K562 (cell line): ENCODE data around the gene ZNF280C. TPM values are rescaled to one million over a fixed set of nuclear protein-coding genes. Genes with fewer than 3 reads are reported as not detected.

ENCODE experiments used
- ARNT ChIP-seq, 2 experiments: fragments of 450-650 bp; IDR thresholded peaks; 2 replicates each; pipeline ENCODE4 v1.6.1; 2016; ENCODE audit warnings: mild to moderate bottlenecking in 1 of 2
- BCLAF1 ChIP-seq, 2 experiments: fragments of 450-650 bp in 1 of 2; IDR thresholded peaks; 2 replicates each; pipeline ENCODE4 v1.6.1; 2011 to 2017; ENCODE audit warnings: low read depth in 2 of 2, antibody characterized with exemption in 1 of 2, borderline replicate concordance in 1 of 2, low read length in 1 of 2, mild to moderate bottlenecking in 1 of 2, mixed read lengths in 1 of 2; ENCODE audit not compliant: control insufficient read depth in 1 of 2
- CBX2 ChIP-seq: fragments of 200-600 bp; sonication (generic); IDR thresholded peaks from one replicate; pipeline ENCODE4 v1.6.1; 2012; ENCODE audit warnings: mild to moderate bottlenecking, low read length, inconsistent platforms; ENCODE audit not compliant: insufficient read depth, poor library complexity, severe bottlenecking
- DACH1 ChIP-seq: fragments of 450-650 bp; IDR thresholded peaks from 2 replicates; pipeline ENCODE4 v1.6.1; 2018; ENCODE audit not compliant: partially characterized antibody
- DEAF1 ChIP-seq: fragments of 450-650 bp; formaldehyde crosslinking; IDR thresholded peaks from 2 replicates; pipeline ENCODE4 v1.4.0; 2020; ENCODE audit warnings: mild to moderate bottlenecking, moderate library complexity
- E2F3 ChIP-seq: fragments of 250-450 bp; sonication (Bioruptor Pico); IDR thresholded peaks from 2 replicates; pipeline ENCODE4 v1.4.0; 2020; ENCODE audit warnings: mild to moderate bottlenecking
- MTA3 ChIP-seq: fragments of 450-650 bp; formaldehyde crosslinking; IDR thresholded peaks from 2 replicates; pipeline ENCODE4 v1.6.1; 2017; ENCODE audit warnings: mild to moderate bottlenecking, borderline replicate concordance
- MYC ChIP-seq, 2 experiments: fragments of 250-450 bp in 1 of 2; sonication (Bioruptor Pico) in 1 of 2; IDR thresholded peaks; 2 replicates each; pipeline versions ENCODE4 v1.5.1 to v1.6.1; 2012 to 2021; ENCODE audit warnings: low read depth in 2 of 2, borderline replicate concordance in 1 of 2, improper control_type of control experiment in 1 of 2, low read length in 1 of 2, mild to moderate bottlenecking in 1 of 2, moderate library complexity in 1 of 2
- POLR3A ChIP-seq: IDR thresholded peaks from 2 replicates; pipeline ENCODE4 v1.6.1; 2011; ENCODE audit warnings: borderline replicate concordance, mild to moderate bottlenecking, moderate library complexity; ENCODE audit not compliant: insufficient read length, insufficient read depth; ENCODE audit errors: extremely low read depth
- RAD51 ChIP-seq: fragments of 450-650 bp; IDR thresholded peaks from 2 replicates; pipeline ENCODE4 v1.7.1; 2016; ENCODE audit warnings: low read depth, mild to moderate bottlenecking, borderline replicate concordance
- SP2 ChIP-seq: IDR thresholded peaks from 2 replicates; pipeline ENCODE4 v1.6.1; 2011; ENCODE audit warnings: mild to moderate bottlenecking, low read depth, low read length, moderate library complexity; ENCODE audit not compliant: poor library complexity, severe bottlenecking; ENCODE audit errors: extremely low read depth
- STAT5B ChIP-seq: fragments of 250-450 bp; sonication (Bioruptor Pico); IDR thresholded peaks from 2 replicates; pipeline ENCODE4 v1.8.0; 2021; ENCODE audit warnings: mild to moderate bottlenecking, inconsistent platforms
- THRB ChIP-seq: fragments of 450-650 bp; formaldehyde crosslinking; conservative IDR thresholded peaks from 2 replicates; pipeline ENCODE4 v1.4.0; 2022; ENCODE audit warnings: mild to moderate bottlenecking, missing genetic modification characterization
- YBX1 ChIP-seq: fragments of 450-650 bp; IDR thresholded peaks from 2 replicates; pipeline ENCODE4 v1.7.1; 2016; ENCODE audit warnings: mild to moderate bottlenecking
- polyA plus RNA-seq, 8 experiments: library from polyadenylated mRNA; depleted of rRNA in 4 of 8; stranded (reverse) in 5 of 8; unstranded in 3 of 8; fragments of >200 nt; fragmentation: Nextera tagmentation in 2 of 8; fragmentation: Illumina TruSeq in 1 of 8; extraction: Ambion mirVana in 2 of 8; extraction: Trizol in 1 of 8; gene quantifications; 2 replicates each; pipeline versions ENCODE4 v1.2.1 to v1.2.3, GENCODE V29; 2011 to 2014; ENCODE audit warnings: inconsistent platforms in 1 of 8, missing spikeins in 1 of 8
- total RNA-seq, 7 experiments: library from RNA; depleted of rRNA in 6 of 7; stranded (reverse); fragments of >200 nt in 6 of 7; fragmentation: Illumina TruSeq in 2 of 7; extraction: Trizol in 2 of 7; gene quantifications; 2 replicates each; pipeline versions ENCODE4 v1.2.1 to v1.2.3, GENCODE V29; 2011 to 2021; ENCODE audit warnings: low replicate concordance in 1 of 7
- TF ChIP-seq, protein P1 (sequence below): IDR thresholded peaks from 2 replicates; pipeline ENCODE4 v1.6.1; 2016; ENCODE audit warnings: missing genetic modification characterization, missing compliant biosample characterization

ZNF280C gene
- total and polyA plus RNA-seq, 9 of the 15 experiments (the other 6 are each of a cell fraction or from before 2014, with no cell fraction given): 1.6 to 8.3 (median 4.4) TPM

DNA sequence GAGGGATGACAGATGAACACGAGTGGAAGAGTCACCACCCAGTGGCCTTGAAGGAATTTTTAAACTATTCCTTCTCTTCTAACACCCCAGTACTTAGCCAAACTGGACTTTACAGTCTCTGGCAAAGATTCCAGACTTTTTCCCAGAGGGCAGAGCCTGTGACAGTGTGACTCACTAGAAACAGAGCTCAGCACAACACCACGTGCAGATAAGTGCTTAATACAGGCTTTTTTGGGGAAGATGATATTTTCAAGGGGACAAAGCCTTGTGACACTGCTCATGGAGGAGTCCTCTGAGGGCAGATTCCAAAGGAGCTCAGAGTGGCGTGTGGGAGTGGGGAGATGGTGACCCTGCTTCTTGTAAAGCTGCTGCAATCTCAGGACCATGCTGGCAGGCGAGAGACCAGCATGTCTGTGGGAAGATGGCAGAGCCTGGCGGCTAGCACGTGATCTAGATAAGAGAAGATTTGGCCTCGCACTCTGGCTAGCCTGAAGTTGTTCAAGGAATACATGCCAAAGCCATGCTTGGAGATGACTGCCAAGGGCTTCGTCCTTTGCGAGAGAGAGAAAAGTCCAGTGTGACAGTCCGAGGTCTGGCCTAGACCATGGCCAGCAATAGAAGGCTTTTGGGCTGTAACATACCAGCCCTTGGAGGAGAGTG is 94.5 kb downstream of the ZNF280C start (continued):
- no peak for TF ChIP-seq DEAF1 (CRISPR knock-in tag)
- no peak for TF ChIP-seq YBX1
- TF ChIP-seq RAD51: peak; percentile 40; the same call in 1 of the 2 replicates
- TF ChIP-seq MYC (IDR thresholded peaks at IDR 0.05; ENCODE audit: low read depth, low read length): peak; percentile 53; the same call in 1 of the 2 replicates
- peak; percentile 33; the same call in 1 of the 2 replicates for TF ChIP-seq MYC (CRISPR knock-in tag; IDR thresholded peaks at IDR 0.05; ENCODE audit: borderline replicate concordance, low read depth)
- TF ChIP-seq THRB (CRISPR knock-in tag): no peak
- no peak for TF ChIP-seq CBX2
- TF ChIP-seq E2F3 (CRISPR knock-in tag): no peak
- TF ChIP-seq STAT5B (CRISPR knock-in tag): no peak
- TF ChIP-seq MTA3: no peak
- TF ChIP-seq ARNT (IDR thresholded peaks at IDR 0.05): no peak
- no peak for TF ChIP-seq BCLAF1 (IDR thresholded peaks at IDR 0.05; ENCODE audit: borderline replicate concordance in 1 of 2, control insufficient read depth in 1 of 2, low read depth in 2 of 2, low read length in 1 of 2)
- no peak for TF ChIP-seq SP2
- TF ChIP-seq, protein P1, sequence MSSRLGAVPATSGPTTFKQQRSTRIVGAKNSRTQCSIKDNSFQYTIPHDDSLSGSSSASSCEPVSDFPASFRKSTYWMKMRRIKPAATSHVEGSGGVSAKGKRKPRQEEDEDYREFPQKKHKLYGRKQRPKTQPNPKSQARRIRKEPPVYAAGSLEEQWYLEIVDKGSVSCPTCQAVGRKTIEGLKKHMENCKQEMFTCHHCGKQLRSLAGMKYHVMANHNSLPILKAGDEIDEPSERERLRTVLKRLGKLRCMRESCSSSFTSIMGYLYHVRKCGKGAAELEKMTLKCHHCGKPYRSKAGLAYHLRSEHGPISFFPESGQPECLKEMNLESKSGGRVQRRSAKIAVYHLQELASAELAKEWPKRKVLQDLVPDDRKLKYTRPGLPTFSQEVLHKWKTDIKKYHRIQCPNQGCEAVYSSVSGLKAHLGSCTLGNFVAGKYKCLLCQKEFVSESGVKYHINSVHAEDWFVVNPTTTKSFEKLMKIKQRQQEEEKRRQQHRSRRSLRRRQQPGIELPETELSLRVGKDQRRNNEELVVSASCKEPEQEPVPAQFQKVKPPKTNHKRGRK (tag): no peak
- TF ChIP-seq DACH1: no peak
- TF ChIP-seq POLR3A: no peak
